ENCODE results near the gene SETD1A. TPM values are rescaled to one million over a fixed set of nuclear protein-coding genes. Genes with fewer than 3 reads are reported as not detected.
"Not testable (repeated sequence)": the region's sequence is repeated elsewhere in the genome, so short reads cannot be mapped to it uniquely, and the experiment has no call there.

SETD1A gene
- total RNA-seq, 1 donor from 2014 or later, result 8.2 TPM

DNA sequence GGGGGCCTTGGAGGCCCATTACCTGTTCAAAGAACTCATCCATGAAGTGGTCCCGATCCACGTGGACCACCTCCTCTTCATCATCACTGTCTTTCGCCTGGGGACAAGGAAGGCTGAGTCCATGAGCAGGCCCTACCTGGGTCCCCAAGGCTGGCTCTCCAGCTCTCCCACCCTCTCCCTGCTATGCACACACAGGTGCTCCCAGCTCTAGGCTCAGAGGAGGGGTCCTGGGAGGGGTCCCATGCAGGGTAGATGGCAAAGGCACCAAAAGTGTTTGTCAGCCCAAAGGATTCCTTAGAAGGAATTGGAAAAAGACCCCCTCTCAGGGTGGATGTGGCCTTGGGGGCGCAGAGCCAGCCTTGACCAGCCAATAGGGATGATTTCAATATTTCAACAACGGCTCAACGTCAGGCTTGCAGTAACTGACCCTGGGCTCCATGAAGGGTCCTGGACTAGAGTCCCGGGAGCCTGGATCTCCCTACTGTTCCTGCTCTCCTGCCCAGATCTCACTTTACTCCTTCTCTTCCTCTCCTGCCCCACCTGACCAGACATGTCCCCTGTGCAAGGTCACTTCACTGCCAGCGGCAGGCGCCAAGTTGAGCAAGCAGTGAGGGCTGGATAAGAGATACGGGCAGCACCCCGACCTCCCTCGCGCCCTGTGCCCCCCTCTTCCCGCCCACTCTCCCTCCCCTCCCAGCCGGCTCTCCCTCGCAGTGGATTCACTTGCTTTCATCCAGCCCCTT lies 44.1 kb downstream of the SETD1A start:
- ATAC-seq, result peak; percentile 8

DNA sequence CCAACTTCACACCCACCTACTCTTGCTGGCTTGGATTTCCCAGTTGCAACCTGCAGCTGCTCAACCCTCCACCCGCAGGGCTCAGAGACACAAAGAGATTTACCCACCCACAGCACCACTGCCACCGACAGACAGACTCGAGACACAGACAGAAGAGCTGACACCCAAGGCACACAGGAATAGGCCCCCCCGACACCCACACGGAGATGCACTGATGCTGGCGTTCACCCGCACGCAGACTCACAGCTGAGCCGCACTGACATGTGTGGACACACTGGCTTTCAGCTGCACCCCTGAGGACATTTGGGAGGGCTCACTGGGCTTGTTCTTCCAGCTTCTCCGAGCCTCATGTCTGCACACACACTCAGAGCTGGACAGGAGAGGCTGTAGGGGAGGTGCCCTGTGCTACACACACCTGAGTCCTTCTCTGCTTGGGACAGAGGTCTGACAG lies 44.7 kb downstream of the SETD1A start:
- peak; percentile 92 for ATAC-seq

DNA sequence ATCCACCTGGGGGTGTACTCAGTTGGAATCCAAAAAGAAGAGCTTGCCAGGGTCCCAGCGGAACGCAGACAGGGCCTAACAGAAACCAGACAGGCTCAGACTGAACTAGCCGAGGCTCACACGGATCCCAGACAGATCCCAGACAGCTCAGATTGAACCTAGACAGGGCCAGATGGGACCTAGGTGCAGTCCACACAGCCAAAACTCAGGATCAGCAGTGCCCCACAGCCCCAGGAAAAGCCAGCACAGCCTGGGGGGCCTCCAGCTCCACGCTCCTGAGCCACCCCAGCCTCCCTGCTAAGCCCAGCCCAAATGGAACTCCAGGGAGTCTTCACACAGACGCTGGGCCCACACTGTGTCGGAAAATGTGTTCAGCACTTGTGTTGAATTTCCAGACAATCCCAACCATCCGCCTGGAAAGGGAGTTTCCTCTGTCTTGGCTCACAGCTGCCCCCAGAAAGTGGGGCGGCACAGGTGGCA lies 45.3 kb downstream of the SETD1A start:
- no peak for ATAC-seq

DNA sequence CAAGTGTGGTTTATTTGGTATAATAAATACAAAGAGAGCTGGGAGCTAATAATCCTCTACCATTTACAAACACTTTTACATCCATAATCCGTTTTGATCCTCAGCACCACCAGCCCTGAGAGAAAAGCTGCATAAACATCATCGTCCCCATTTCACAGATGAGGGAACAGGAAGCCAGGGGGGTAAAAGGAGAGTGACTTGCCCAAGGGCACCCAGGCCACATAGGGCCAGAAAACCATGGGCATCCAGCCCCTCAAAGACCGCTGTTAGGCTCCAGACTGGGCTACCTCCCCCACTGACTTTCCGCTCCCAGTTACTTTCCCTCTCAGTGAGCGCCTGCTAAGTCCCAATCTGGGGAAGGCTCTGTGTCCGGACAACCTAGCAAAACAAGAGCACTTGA lies 46.2 kb downstream of the SETD1A start:
- ATAC-seq, result no peak

DNA sequence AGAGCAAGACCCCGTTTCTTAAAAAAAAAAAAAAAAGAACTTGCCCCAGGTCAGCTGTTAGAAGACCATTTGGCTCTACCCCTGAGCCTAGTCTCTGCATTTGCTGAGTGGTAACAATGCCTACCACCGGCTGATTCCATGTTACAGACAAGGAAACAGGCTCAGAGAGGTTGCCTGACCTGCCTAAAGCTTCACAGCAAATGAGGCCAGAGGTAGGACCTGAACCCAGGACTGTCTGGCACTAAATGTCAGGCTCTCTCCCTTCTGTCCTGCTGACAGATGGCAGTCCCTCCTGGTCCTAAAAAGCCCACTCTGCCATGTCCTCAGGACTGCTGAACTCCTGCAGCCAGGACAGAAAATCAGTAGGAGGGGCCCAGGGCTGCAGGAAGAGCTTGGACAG lies 47.1 kb downstream of the SETD1A start:
- no peak for ATAC-seq

DNA sequence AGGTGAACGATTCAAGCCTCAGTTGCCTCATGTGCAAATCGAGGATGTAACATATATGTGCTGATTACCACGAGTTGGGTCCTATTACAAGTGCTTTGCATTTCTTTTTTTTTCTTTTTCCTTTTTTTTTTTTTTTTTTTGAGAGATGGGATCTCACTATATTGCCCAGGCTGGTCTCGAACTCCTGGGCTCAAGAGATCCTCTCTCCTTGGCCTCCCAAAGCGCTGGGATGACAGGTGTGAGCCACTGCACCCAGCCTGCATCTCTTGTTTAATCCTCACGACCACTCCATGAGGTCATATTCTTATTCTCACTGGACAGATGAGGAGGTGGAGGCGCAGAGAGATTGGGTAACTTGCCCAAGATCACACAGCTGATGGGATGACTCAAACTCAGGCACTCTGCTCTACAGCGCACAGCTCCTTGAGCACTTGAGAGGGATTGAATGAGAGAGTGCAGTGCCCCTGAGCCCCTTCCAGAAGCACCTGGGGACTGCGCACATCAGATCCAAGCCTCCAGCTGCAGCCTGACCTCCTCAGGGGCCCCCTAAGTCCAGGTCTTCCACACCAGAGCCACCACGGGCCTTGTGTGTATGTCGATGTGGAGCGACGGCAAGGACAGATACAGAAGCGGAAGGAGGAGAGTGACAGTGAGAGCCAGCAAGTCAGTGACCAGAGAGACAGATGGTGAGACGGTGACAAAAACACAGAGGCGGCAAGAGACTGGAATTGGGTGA lies 48.0 kb downstream of the SETD1A start:
- ATAC-seq, result no peak

DNA sequence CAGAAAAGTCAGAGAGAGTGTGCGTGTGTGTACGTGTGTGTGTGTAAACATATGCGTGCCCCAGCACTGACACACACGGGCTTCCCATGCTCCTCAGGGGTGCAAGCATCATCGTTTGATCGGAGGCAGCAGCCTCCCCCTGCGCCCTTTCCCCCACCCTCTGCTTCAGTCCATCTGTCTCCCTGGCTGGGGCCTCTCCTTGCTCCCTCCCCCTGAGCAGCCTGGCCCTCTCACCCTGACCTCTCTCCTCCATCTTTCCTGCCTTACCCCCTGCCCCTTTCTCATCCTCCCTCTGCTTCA lies 48.5 kb downstream of the SETD1A start:
- ATAC-seq, result no peak

DNA sequence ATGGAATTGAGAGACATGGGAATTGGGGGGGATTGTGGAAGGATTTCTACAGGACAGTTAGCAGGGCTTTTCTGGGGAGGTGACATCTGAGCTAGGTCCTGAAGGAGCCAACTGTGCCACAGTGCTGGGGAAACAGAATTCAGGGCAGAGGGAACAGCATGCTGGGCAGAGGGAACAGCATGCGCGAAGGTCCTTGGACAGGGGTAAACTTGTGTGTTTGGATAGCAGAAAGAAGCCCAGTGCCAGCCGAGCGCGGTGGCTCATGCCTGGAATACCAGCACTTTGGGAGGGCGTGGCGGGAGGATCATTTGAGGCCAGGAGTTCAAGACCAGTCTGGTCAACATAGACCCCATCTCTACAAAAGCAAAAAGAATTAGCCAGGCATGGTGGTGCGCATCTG lies 49.0 kb downstream of the SETD1A start:
- ATAC-seq, result no peak

DNA sequence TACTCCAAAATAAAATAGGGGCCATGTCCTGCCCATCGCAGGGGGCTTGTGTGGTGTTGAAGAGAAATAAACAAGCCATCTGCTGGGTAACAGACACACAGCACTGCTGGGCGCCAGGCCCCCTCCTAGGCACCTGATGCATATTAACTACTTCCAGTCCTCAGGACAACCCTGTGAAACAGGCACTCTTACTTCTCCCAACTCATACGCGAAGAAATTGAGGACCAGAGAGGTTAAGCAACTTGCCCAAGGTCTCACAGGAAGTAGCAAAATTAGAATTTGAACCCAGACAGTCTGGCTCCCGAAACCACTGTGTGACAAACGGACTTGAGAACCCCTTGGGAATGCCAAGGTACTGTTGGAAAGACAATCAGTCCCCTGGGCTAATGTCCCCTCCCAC lies 50.1 kb downstream of the SETD1A start:
- ATAC-seq, result no peak

DNA sequence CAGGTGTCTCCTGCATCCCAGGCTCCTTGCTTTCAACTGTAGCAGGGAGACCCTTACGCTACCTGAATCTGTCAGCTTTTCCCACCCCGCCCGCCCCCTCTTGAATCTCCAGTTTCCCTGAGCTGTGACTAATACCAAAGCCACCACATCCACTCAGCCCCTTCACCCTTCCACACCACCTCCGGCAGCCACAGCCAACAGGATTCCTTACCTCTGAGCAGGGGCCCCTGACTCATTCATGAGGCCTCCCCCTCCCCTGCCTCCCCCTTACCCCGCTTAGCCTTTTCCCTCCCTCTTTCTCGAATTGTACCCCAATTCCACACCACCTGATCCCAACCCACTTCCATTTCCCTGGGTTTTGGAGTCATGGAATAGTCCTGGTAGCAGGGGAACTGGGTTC lies 50.6 kb downstream of the SETD1A start:
- ATAC-seq, result no peak

DNA sequence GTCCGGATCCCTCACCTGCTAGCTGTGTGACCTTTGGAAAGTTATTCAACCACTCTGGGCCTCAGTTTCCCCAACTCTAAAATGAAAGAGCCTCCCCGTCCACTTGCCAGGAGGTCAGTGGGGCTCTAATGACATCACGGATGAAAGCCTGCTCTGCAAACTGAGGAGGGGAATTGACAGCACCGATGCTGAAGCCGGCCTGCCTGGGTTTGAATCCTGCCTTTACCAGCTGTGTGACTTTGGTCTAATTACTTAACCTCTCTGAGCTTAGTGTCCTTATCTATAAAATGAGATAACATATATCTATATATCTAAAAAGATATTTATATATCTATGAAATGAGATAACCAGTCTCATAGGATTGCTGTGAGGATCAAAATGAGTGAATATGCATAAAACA lies 51.0 kb downstream of the SETD1A start:
- ATAC-seq, result no peak

DNA sequence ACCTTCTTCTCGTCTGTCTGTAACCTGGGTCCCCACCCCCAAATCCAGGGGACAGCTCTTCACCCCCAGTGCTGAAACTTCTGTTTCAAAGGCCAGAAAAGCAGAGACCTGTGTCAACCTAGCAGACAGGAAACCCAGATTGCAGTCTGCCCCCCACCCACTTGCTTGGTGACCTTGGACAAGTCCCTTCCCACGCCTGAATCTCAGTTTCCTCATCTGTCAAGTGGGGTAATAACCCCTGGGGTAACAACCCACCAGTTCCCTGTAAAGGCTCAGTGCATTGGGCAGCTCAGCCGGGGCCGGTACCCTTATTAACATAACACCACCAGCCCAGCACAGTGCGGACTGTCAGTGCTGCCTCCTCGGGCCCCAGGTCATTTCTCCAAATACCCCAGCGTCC lies 51.6 kb downstream of the SETD1A start:
- no peak for ATAC-seq

DNA sequence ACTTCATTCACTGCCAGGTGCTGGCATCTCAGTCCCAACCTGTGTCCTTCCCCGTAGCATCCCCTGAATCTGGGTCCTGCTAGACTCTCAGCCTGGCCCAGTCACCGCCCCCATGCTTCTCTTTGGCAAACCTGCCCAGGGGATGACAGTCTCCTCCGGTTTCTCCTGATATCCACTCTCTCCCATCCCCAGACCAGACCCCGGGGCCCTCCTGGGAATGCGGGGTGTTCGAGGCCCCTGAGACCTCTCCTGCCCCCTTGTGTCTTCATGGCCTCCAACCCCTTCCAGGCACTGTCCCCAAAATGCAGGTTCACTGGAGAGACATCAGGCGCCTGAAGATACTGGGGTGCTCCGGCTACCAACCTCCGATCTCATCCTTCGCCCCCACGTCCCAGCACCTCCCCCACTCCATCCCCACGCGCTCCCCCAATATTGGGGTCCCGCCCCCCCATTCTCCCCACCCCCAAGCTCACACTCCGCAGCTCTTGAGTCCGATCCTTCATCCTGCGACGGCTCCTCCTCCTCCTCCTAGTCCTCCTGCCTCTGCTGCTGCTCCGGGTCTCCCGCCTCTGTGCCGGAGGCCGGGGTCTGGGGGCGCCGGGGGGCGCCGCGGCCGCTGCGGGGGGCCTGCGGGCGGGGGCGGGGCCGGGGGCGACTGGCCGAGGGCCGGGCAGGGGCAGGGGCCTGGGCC lies 52.5 kb downstream of the SETD1A start:
- ATAC-seq, result peak; percentile 7

DNA sequence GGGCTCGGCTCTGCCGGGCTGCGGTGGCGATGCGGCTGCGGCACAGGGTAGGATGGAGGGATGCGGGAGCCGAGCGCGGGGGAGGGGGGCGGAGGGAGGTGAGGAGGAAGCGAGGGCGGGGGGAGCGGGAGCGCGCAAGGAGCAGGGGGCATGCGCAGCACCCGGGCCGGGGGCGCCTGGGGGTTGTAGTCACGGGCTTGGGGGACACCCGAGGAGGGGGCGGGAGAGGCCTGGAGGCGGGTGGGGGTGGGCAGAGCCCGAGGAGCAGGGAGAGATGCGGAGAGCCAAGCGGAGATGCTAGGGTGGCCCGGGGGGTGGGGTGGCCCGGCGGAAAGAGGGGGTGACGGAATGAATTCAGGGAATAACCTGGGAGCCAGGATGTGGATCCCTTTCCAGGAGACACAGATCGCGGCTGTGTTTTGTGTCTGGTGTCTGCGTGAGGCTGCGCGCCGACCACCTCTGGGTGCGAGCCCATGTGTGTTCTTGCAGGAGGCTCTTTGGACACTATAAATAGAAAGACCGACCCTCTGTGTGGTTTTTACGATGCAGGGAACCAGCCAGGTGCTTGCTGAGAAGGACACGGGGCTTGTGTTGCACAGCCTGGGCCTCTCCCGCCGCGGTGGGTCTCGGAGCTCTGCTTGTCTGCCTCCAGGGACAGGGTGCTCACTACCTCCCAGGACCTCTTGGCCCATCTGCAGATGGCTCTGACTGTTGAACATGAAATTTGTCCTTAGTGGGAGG lies 53.2 kb downstream of the SETD1A start, which contains the start of gene STX1B:
STX1B (minus strand) TSS at position 54 of the 741 bp plus-strand sequence. CDS start 242 bp downstream, outside the sequence.
- no peak for ATAC-seq

DNA sequence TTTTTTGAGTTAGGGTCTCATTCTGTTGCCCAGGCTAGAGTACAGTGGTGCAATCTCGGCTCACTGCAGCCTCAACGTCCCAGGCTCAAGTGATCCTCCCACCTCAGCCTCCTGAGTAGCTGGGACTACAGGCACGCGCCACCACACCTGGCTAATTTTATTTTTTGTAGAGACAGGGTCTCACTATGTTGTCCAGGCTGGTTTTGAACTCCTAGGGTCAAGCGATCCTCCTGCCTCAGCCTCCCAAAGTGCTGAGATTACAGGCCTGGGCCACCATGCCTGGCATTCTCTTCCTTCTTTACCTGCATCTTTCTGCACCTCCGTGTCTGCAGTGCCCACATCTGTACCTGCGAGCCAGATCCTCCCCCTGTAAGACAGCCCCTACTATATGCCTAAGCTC lies 54.3 kb downstream of the SETD1A start:
- ATAC-seq, result not testable (repeated sequence)

DNA sequence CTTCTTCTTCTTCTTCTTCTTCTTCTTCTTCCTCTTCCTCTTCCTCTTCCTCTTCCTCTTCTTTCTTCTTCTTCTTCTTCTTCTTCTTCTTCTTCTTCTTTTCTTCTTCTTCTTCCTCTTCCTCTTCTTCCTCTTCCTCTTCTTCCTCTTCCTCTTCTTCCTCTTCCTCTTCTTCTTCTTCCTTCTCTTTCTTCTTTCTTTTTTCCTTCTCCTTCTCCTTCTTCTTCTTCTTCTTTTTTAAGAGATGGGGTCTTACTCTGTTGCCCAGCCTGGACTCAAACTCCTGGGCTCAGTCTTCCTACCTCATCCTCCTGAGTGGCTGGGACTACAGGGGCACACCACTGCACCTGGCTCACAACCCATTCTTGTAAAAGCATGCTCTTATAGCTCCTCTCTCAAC lies 55.7 kb downstream of the SETD1A start:
- not testable (repeated sequence) for ATAC-seq

DNA sequence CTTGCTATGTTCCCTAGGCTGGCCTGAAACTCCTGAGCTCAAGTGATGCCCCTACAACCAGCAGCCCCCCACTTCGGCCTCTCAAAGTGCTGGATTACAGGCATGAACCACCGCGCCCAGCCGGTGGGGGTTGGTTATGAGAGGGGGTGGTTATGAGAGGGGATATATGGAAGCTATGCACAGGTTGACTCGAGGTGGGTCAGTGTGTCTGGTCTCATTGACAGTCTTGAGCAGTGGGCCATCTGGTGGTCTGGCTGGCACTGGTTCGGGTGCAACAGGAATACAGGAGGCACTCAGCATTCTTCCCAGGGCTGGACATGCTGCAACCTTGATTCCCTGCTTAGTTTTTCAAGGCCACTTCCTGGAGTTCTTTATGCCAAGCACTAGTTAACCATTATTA lies 58.5 kb downstream of the SETD1A start:
- ATAC-seq, result peak; percentile 26

DNA sequence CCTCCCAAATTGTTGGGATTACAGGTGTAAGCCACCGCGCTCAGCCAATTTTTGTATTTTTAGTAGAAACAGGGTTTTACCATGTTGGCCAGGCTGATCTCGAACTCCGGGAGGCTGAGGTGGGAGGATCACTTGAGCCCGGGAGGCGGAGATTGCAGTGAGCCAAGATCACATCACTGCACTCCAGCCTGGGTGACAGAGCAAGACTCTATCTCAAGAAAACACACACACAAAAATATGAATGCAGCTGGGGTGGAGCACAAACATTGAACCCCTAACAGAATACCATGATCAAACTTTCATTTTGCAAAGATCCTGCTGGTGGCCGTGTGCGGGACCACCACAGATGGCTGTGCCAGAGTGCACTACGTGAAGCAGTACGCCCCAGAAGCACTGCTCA lies 60.2 kb downstream of the SETD1A start:
- ATAC-seq, result not testable (repeated sequence)

DNA sequence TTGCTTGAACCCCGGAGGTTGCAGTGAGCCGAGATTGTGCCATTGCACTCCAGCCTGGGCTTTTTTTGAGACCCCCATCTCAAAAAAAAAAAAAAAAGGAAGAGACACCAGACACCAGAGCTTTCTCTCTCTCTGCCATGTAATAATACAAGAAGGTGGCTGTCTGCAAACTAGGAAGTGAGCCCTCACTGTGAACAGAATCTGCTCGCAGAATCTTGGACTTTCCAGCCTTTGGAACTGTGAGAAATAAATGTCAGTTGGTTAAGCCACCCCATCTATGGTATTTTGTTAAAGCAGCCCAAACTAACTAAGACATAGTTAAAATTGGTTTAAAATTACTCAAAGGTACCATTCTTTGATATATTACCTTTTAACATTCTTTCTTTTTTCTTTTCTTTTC lies 63.0 kb downstream of the SETD1A start:
- no peak for ATAC-seq

DNA sequence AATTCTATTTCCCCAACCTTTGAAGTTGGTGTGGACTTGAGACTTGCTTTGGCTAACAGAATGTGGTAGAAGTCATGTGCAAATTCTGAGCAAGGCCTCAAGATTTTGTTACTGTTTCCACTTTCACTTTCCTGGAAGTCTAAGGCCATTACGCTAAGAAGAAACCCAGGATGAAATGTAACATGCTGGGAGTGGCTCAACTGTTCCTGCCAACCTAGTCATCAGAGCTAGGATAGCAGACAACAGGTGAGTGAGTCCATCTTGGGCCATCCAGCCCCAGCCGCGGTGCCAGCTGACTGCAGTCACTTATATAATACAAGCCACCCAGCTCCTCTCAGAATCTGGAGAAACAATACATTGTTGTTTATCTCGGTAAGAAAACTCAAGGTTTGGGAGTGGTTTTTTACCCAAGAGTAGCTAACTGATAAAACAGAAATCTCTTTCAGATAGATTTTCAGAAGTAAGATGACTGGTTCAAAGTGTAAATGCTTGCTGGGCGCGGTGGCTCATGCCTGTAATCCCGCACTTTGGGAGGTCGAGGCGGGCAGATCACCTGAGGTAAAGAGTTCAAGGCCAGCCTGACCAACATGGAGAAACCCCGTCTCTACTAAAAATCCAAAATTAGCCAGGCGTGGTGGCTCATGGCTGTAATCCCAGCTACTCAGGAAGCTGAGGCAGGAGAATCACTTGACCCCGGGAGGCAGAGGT lies 65.1 kb downstream of the SETD1A start:
- no peak for ATAC-seq

DNA sequence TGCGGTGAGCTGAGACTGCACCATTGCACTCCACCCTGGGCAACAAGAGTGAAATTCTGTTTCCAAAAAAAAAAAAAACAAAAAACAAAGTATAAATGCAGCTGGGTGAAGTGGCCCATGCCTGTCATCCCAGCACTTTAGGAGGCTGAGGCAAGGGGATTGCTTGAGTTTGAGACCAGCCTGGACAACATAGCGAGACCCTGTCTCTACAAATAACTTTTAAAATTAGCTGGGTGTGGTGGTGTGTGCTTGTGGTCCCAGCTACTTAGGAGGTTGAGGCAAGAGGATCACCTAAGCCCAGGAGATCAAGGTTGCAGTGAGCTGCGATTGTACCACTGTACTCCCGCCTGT lies 65.7 kb downstream of the SETD1A start:
- no peak for ATAC-seq

DNA sequence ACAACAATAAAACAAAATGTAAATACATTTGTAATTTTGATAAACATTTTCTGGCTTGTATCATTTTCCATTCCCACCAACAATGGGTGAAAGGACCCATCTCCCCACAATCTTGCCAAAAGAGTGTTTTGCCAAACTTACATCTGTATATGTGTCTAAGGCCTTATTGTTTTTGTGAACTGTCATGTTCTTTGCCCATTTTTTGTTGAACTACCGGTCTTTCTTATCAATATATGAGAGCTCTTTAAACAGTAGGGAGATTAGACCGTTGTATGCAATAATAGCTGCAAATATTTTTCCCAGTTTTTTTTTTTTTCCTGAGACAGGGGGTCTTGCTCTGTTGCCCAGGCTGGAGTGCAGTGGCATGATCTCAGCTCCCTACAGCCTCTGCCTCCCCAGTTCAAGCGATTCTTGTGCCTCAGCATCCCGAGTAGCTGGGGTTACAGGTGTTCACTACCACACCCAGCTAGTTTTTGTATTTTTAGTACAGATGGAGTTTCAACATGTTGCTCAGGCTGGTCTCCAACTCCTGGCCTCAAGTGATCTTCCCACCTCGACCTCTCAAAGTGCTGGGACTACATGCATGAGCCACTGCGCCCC lies 66.2 kb downstream of the SETD1A start:
- no peak for ATAC-seq
